NCI-H82 treated with DMSO at 0.1 percent for 48 hours (cell line): Measurements from ENCODE around the gene EFNA3.

Experiments used
- DNase-seq: peaks from one replicate; lab custom pipeline; 2025; ENCODE audit not compliant: unreplicated experiment; lab: John Stamatoyannopoulos, UW

EFNA3 gene

GRCh38 chr1:155130272-155131006 lies 51.8 kb downstream of the EFNA3 start:
- DNase-seq = peak; percentile 41

GRCh38 chr1:155131285-155131684 lies 52.6 kb downstream of the EFNA3 start:
- DNase-seq = no peak

- DNase-seq = no peak
Observed at GRCh38 chr1:155131856-155132255, 53.2 kb downstream of the EFNA3 start.

- no peak for DNase-seq
Observed at GRCh38 chr1:155133799-155134281, 55.2 kb downstream of the EFNA3 start.

GRCh38 chr1:155134322-155134721 lies 55.7 kb downstream of the EFNA3 start:
- no peak for DNase-seq

GRCh38 chr1:155134880-155135414 lies 56.3 kb downstream of the EFNA3 start:
- DNase-seq = no peak

GRCh38 chr1:155135415-155136028 lies 56.9 kb downstream of the EFNA3 start, which contains the start of gene SLC50A1:
Gene SLC50A1, plus strand, starts transcription at chr1:155135852. Its CDS starts 60 bp downstream, at chr1:155135912.
- peak; percentile 86 for DNase-seq

- no peak for DNase-seq
Observed at GRCh38 chr1:155136748-155137147, 58.1 kb downstream of the EFNA3 start.
